Effector memory CD8-positive, alpha-beta T cell (primary cell): ENCODE data around the gene KLHL22.
A peak's percentile ranks its signal among the peaks of the same experiment; 100 is the strongest.
"Not testable (repeated sequence)": the region's sequence is repeated elsewhere in the genome, so short reads cannot be mapped to it uniquely, and the experiment has no call there.

Source experiments
- ATAC-seq: fragments of 150-1000 bp; cut with Tn5 transposase; replicated peaks from 2 replicates; pipeline ENCODE4 v1.10.0; 2021; ENCODE audit warnings: mild to moderate bottlenecking, moderate library complexity
- DNase-seq, 3 experiments: peaks; one replicate each; pipeline ENCODE4 v3.0.0; 2021
- H3K27ac Mint-ChIP-seq, 2 donors: one replicate each; pipeline ENCODE4 v1.8.0; 2022; ENCODE audit warnings: mild to moderate bottlenecking in 2 of 2, mixed read lengths in 2 of 2, moderate library complexity in 2 of 2
- H3K27me3 Mint-ChIP-seq, 2 donors: one replicate each; pipeline ENCODE4 v1.8.0; 2022; ENCODE audit warnings: mixed read lengths in 2 of 2
- H3K36me3 Mint-ChIP-seq: one replicate; pipeline ENCODE4 v1.8.0; 2022; ENCODE audit warnings: mild to moderate bottlenecking, moderate library complexity, mixed read lengths; ENCODE audit not compliant: insufficient read depth
- H3K4me1 Mint-ChIP-seq, 2 donors: one replicate each; pipeline ENCODE4 v1.8.0; 2022; ENCODE audit warnings: low read depth in 2 of 2, mixed read lengths in 2 of 2
- H3K4me3 Mint-ChIP-seq, 2 donors: one replicate each; pipeline ENCODE4 v1.8.0; 2022; ENCODE audit warnings: mild to moderate bottlenecking in 2 of 2, mixed read lengths in 2 of 2, moderate library complexity in 2 of 2
- H3K9me3 Mint-ChIP-seq, 2 donors: one replicate each; pipeline ENCODE4 v1.8.0; 2022; ENCODE audit warnings: mixed read lengths in 2 of 2

KLHL22 gene

GRCh38 chr22:20483771-20484170 lies 11.8 kb downstream of the KLHL22 start:
- Mint-ChIP-seq H3K9me3 (no peaks in the 10 kb centered on the region), H3K36me3 (peaks cover 14% of the 10 kb centered on the region), H3K4me3 (no peak overlapping the region), H3K27me3 (no peaks in the 10 kb centered on the region), H3K27ac (no peak overlapping the region), H3K4me1 (peaks cover 15 to 26% of the 10 kb centered on the region in 2 donors)
- ATAC-seq (no peak), DNase-seq (no peak)

- H3K36me3 Mint-ChIP-seq, result peaks cover 11% of the 10 kb centered on the region
- not testable (repeated sequence) for H3K27ac Mint-ChIP-seq, H3K4me3 Mint-ChIP-seq, H3K27me3 Mint-ChIP-seq, ATAC-seq, H3K9me3 Mint-ChIP-seq, DNase-seq
- peaks cover 11 to 21% of the 10 kb centered on the region in 2 donors for H3K4me1 Mint-ChIP-seq
Observed at GRCh38 chr22:20483143-20483506, 12.5 kb downstream of the KLHL22 start.

GRCh38 chr22:20479612-20480196 lies 15.9 kb downstream of the KLHL22 start:
- ATAC-seq, result no peak
- peaks cover 6% of the 10 kb centered on the region for H3K36me3 Mint-ChIP-seq
- H3K9me3 Mint-ChIP-seq, result no peaks in the 10 kb centered on the region
- peaks cover 0 to 9% of the 10 kb centered on the region in 2 donors for H3K4me1 Mint-ChIP-seq
- H3K27me3 Mint-ChIP-seq, result no peaks in the 10 kb centered on the region
- H3K4me3 Mint-ChIP-seq, result no peak overlapping the region
- no peak for DNase-seq
- no peak overlapping the region for H3K27ac Mint-ChIP-seq

- not testable (repeated sequence) for H3K36me3 Mint-ChIP-seq, H3K4me1 Mint-ChIP-seq, DNase-seq, H3K27me3 Mint-ChIP-seq, H3K9me3 Mint-ChIP-seq, H3K27ac Mint-ChIP-seq, ATAC-seq, H3K4me3 Mint-ChIP-seq
Observed at GRCh38 chr22:20478059-20478458, 17.5 kb downstream of the KLHL22 start.

GRCh38 chr22:20475569-20475968 lies 20.0 kb downstream of the KLHL22 start:
- not testable (repeated sequence) for ATAC-seq, H3K4me3 Mint-ChIP-seq, H3K27me3 Mint-ChIP-seq, DNase-seq, H3K4me1 Mint-ChIP-seq, H3K9me3 Mint-ChIP-seq, H3K36me3 Mint-ChIP-seq
- H3K27ac Mint-ChIP-seq, result peak overlapping the region in 1 of 2 donors; percentile 31

- Mint-ChIP-seq H3K4me3 (no peak overlapping the region), H3K27ac (peak overlapping the region in 1 of 2 donors; percentile 31), H3K4me1 (peaks cover 5 to 6% of the 10 kb centered on the region in 2 donors), H3K9me3 (no peaks in the 10 kb centered on the region), H3K36me3 (peaks cover 6% of the 10 kb centered on the region), H3K27me3 (no peaks in the 10 kb centered on the region)
- DNase-seq, result no peak
- no peak for ATAC-seq
Observed at GRCh38 chr22:20475115-20475436, 20.5 kb downstream of the KLHL22 start.

- Mint-ChIP-seq H3K36me3 (peaks cover 11% of the 10 kb centered on the region), H3K9me3 (no peaks in the 10 kb centered on the region), H3K4me3 (no peak overlapping the region), H3K4me1 (peaks cover 6 to 11% of the 10 kb centered on the region in 2 donors), H3K27ac (peak overlapping the region in 1 of 2 donors; percentile 33), H3K27me3 (no peaks in the 10 kb centered on the region)
- ATAC-seq, result no peak
- DNase-seq, result no peak
Observed at GRCh38 chr22:20472629-20473442, 22.8 kb downstream of the KLHL22 start.

- ATAC-seq, result no peak
Observed at GRCh38 chr22:20471126-20471833, 24.3 kb downstream of the KLHL22 start.

GRCh38 chr22:20470525-20470924 lies 25.1 kb downstream of the KLHL22 start:
- not testable (repeated sequence) for DNase-seq, ATAC-seq, H3K27me3 Mint-ChIP-seq, H3K9me3 Mint-ChIP-seq, H3K4me3 Mint-ChIP-seq
- Mint-ChIP-seq H3K36me3 (peaks cover 11% of the 10 kb centered on the region), H3K4me1 (peaks cover 9 to 11% of the 10 kb centered on the region in 2 donors), H3K27ac (peak overlapping the region; percentile 44 to 46)

More at GRCh38 chr22:20471126-20471833, 24.3 kb downstream of the KLHL22 start:
- no peak for DNase-seq
- Mint-ChIP-seq H3K9me3 (no peaks in the 10 kb centered on the region), H3K4me1 (peaks cover 6 to 11% of the 10 kb centered on the region in 2 donors), H3K27ac (peak overlapping the region in 1 of 2 donors; percentile 46), H3K27me3 (no peaks in the 10 kb centered on the region), H3K36me3 (peaks cover 11% of the 10 kb centered on the region), H3K4me3 (no peak overlapping the region)

GRCh38 chr22:20469110-20469868 lies 26.3 kb downstream of the KLHL22 start:
- Mint-ChIP-seq H3K27me3 (no peaks in the 10 kb centered on the region), H3K4me1 (peaks cover 14 to 22% of the 10 kb centered on the region in 2 donors), H3K36me3 (peaks cover 11% of the 10 kb centered on the region), H3K27ac (peak overlapping the region; percentile 39 to 45), H3K9me3 (no peaks in the 10 kb centered on the region), H3K4me3 (peak overlapping the region in 1 of 2 donors; percentile 16)
- DNase-seq (no peak), ATAC-seq (peak; percentile 62)

- Mint-ChIP-seq H3K27me3 (no peaks in the 10 kb centered on the region), H3K4me3 (no peak overlapping the region), H3K4me1 (peaks cover 34 to 37% of the 10 kb centered on the region in 2 donors), H3K9me3 (no peaks in the 10 kb centered on the region), H3K36me3 (peaks cover 13% of the 10 kb centered on the region), H3K27ac (peak overlapping the region; percentile 89 to 96)
- no peak for DNase-seq
- no peak for ATAC-seq
Observed at GRCh38 chr22:20466659-20467379, 28.8 kb downstream of the KLHL22 start.

GRCh38 chr22:20465759-20466077 lies 29.9 kb downstream of the KLHL22 start:
- Mint-ChIP-seq H3K36me3 (peaks cover 16% of the 10 kb centered on the region), H3K9me3 (no peaks in the 10 kb centered on the region), H3K27ac (peak overlapping the region; percentile 89 to 96), H3K27me3 (no peaks in the 10 kb centered on the region), H3K4me1 (peaks cover 34% of the 10 kb centered on the region in 2 donors), H3K4me3 (peak overlapping the region; percentile 14 to 33)
- no peak for DNase-seq
- ATAC-seq, result no peak
